Vagina (tissue), 2 donors: ENCODE measurements around the gene CC2D1A.

Experiments
- CTCF ChIP-seq, 3 experiments: fragments of 450-650 bp in 2 of 3; fragments of 200-600 bp in 1 of 3; sonication (generic) in 1 of 3; IDR thresholded peaks; one replicate each; pipeline ENCODE4 v1.5.1; 2017 to 2019; ENCODE audit warnings: antibody characterized with exemption in 3 of 3, mild to moderate bottlenecking in 2 of 3, moderate library complexity in 2 of 3
- POLR2AphosphoS5 ChIP-seq, 2 donors: sonication (generic); formaldehyde crosslinking; IDR thresholded peaks; one replicate each; pipeline ENCODE4 v1.9.0; 2017; ENCODE audit warnings: antibody characterized with exemption in 2 of 2, mild to moderate bottlenecking in 2 of 2, low read depth in 1 of 2; ENCODE audit not compliant: insufficient read depth in 1 of 2

- TF ChIP-seq CTCF (IDR thresholded peaks at IDR 0.05) (no peak), POLR2AphosphoS5 (IDR thresholded peaks at IDR 0.05; ENCODE audit: insufficient read depth in 1 of 2, low read depth in 1 of 2) (no peak)
Observed at GRCh38 chr19:13896227-13896626, 9.8 kb upstream of the CC2D1A start.
